ENCODE data around the gene KIAA1671.

The KIAA1671 gene

GRCh38 chr22:25016311-25016710, 63.8 kb downstream of the KIAA1671 start:
- DNase-seq, result no peak

GRCh38 chr22:25018009-25018408, 65.5 kb downstream of the KIAA1671 start:
- no peak for DNase-seq

- no peak for DNase-seq
Observed at GRCh38 chr22:25019427-25020184, 67.1 kb downstream of the KIAA1671 start.

- no peak for DNase-seq
Observed at GRCh38 chr22:25021409-25021808, 68.9 kb downstream of the KIAA1671 start.

- DNase-seq, result no peak
Observed at GRCh38 chr22:25021976-25022711, 69.6 kb downstream of the KIAA1671 start.

GRCh38 chr22:25023879-25024278, 71.4 kb downstream of the KIAA1671 start:
- no peak for DNase-seq

- no peak for DNase-seq
Observed at GRCh38 chr22:25024895-25025294, 72.4 kb downstream of the KIAA1671 start.

GRCh38 chr22:25025491-25026400, 73.2 kb downstream of the KIAA1671 start:
- DNase-seq, result no peak

- DNase-seq, result no peak
Observed at GRCh38 chr22:25027043-25027906, 74.8 kb downstream of the KIAA1671 start.

- no peak for DNase-seq
Observed at GRCh38 chr22:25027959-25028840, 75.7 kb downstream of the KIAA1671 start.

GRCh38 chr22:25028841-25029141, 76.3 kb downstream of the KIAA1671 start:
- DNase-seq, result no peak

- no peak for DNase-seq
Observed at GRCh38 chr22:25029181-25029580, 76.7 kb downstream of the KIAA1671 start.

GRCh38 chr22:25030636-25031035, 78.1 kb downstream of the KIAA1671 start:
- DNase-seq, result no peak

GRCh38 chr22:25032066-25032465, 79.5 kb downstream of the KIAA1671 start:
- DNase-seq, result no peak

- DNase-seq, result no peak
Observed at GRCh38 chr22:25035715-25036114, 83.2 kb downstream of the KIAA1671 start.

- no peak for DNase-seq
Observed at GRCh38 chr22:25038239-25038638, 85.7 kb downstream of the KIAA1671 start.

- no peak for DNase-seq
Observed at GRCh38 chr22:25038771-25039170, 86.3 kb downstream of the KIAA1671 start.

GRCh38 chr22:25039255-25039654, 86.7 kb downstream of the KIAA1671 start:
- DNase-seq, result no peak

GRCh38 chr22:25039754-25040153, 87.2 kb downstream of the KIAA1671 start:
- no peak for DNase-seq

GRCh38 chr22:25045159-25045558, 92.6 kb downstream of the KIAA1671 start:
- no peak for DNase-seq

GRCh38 chr22:25048071-25048470, 95.6 kb downstream of the KIAA1671 start:
- DNase-seq, result no peak
